GOT3 (cell line): ENCODE measurements around the gene TACC2.
"Not testable (repeated sequence)": the region's sequence is repeated elsewhere in the genome, so short reads cannot be mapped to it uniquely, and the experiment has no call there.

ENCODE experiments used
- DNase-seq: peaks from one replicate; lab custom pipeline; 2025; ENCODE audit warnings: mixed read lengths; lab: John Stamatoyannopoulos, UW

Gene TACC2

DNA sequence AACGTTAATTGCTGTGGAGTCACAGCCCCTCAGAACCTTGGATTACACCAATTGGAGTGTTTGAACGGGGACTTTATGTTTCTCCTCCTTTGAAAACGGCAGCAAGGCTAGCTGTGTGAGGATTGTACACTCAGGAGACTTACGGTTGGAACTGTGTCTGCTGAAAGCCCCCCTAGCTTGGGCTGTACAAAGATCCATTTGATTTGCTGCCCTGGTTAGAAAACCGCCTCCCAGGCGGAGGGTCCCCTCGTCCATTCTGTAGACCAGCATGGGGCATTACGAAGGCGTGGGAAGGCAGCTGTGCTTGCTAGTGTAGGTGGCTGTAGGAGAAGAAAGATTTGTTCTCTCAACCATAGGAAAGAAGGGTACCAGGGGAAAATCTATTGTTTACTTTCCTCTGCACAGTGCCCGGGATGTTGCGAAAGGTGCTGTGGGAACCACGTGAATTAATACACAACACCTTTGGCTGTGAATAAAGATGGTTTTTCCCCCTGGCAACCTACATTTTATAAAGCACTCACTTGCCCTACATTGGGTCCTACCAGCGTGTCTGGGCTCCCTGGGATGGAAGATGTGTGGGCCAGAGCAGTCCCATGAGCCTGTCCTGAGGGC lies 208.8 kb downstream of the TACC2 start:
- DNase-seq, result no peak

GRCh38 chr10:122198631-122199030 lies 209.7 kb downstream of the TACC2 start:
- DNase-seq, result no peak

DNA sequence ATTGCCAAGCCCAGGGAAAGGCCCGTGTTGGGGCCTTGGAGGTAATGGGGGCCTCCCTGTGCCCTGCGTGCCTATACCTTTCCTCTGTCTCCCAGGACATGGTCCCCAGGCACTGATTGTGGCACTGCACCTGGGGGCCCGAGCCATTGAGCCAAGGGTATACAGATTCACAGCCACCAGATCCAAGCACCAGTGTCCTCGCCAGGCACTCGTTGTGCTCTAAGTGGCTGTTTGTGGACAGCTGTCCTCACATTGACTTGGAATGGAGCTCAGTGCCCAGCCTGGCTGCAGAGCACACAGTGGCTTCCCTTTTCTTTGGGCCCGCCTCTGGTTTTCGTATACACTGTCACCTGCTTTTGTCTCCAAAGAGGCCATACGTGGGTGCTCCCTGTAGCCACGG lies 210.1 kb downstream of the TACC2 start:
- DNase-seq, result no peak

- DNase-seq, result no peak
These were observed 210.7 kb downstream of the TACC2 start for GRCh38 chr10:122199689-122200088.

DNA sequence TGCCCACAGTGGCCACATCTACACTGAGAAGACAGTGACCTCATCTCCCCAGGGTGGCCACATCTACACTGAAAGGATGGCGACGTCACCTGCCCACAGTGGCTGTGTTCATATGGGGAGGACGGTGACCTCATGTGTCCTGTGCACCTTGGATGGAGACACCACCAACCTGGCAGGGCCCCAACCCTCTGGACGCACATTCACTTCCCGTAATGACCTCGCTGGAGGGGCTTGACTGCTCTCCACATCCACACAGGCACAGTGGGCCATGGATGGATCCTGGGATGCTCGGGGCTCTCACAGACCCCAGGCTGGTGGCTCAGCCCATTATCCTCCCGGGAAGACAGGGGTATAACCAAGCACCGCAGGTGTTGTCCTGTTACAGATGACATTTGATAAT lies 212.4 kb downstream of the TACC2 start:
- DNase-seq, result no peak

- DNase-seq, result not testable (repeated sequence)
These were observed 214.2 kb downstream of the TACC2 start for GRCh38 chr10:122203180-122203579.

DNA sequence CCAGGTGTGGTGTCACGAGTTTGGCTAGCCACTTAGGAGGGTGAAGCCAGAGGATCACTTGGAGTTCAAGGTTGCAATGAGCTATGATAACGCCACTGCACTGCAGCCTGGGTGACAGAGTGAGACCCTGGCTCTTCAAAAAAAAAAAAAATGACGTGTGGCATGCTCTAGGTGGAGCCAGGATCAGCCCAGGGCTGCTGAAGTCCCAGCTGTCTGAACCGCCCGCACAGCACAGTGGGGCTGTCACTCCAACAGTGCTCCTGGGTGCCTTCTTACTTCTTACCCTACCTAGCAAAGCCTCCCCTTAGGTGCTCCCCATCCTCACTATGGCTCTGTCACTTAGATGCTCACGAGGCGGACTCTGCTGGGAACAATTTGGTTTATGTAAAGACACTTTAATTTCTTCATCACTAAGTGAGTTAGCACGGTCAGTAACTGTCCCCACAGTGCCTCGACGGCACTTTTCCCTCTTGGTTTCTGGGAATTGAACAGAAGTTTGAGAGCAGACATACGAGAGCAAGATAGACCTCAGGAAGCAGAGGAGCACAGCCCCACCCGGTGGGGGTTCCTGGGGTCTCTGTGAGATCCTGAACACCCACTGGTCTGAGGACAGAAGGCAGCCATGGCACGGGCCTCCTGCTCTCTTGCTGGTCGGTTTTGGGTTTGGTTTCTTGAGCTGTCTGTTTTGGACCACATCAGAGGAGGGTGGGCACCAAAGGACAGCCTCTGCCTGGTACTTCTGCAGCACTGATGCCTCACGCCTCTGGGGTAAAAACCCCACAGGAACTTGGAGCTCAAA lies 215.9 kb downstream of the TACC2 start:
- DNase-seq, result no peak

DNA sequence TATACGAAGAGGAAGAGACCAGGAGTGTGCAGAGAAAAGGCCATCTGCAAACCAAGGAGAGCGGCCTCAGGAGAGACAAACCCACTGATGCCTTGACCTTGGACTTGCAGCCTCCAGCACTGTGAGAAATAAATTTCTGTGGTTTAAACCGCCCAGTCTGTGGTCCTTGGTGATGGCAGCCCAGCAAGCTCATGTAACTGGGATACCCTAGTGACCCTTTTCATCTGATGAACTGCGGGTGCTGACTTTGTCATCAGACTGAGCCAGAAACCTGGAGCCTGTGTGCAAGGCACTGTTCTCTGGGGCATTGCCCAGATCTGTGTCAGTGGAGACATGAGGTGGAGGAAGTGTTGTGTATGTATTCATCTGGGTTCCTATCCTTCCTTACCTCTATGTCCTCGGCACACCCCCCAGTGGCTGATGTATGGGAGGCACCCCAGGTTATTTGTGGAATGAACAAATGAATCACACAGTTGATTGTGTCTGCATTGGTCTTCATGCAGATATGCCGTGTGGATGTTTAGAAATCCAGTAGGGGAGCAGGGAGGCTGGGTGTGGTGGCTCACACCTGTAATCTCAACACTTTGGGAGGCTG lies 217.6 kb downstream of the TACC2 start:
- no peak for DNase-seq

DNA sequence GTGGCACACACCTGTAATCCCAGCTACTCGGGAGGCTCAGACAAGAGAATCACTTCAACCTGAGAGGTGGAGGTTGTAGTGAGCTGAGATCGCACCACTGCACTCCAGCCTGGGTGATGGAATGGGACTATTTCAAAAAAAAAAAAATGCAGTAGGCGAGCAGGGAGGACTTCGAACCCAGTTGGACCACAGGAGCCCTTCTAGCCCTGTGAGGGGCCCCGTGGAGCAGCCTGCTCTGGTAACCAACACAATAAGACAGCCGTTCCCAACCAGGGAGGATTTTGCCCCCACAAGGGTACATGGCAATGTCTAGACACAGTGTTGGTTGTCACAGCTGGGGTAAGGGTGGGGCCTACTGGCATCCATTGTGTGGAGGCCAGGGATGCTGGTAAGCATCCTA lies 218.2 kb downstream of the TACC2 start:
- DNase-seq, result no peak

DNA sequence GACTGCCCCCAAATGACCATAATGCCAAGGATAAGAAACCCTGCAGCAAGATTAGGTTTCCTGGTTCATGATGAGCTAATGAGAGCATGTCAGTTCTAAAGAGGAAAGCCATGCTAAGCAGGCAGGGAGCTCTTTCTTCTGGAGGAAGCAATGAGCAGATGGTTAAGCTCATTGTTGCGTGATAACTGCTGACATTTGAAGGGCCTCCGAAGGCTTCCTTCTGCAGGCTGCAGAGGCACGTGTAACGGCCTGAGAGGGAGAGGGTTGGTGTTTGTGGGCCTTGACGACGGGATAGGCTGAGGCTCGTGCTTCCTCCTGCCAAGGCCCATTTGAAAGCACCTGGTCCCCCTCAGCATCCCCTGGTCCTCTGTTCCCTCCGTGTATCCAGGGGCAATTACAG lies 218.6 kb downstream of the TACC2 start:
- DNase-seq, result no peak

GRCh38 chr10:122208571-122209430 lies 219.8 kb downstream of the TACC2 start:
- DNase-seq, result no peak

- DNase-seq, result no peak
These were observed 221.7 kb downstream of the TACC2 start for GRCh38 chr10:122210481-122211265.

- DNase-seq, result no peak
These were observed 224.4 kb downstream of the TACC2 start for GRCh38 chr10:122213364-122213763.

DNA sequence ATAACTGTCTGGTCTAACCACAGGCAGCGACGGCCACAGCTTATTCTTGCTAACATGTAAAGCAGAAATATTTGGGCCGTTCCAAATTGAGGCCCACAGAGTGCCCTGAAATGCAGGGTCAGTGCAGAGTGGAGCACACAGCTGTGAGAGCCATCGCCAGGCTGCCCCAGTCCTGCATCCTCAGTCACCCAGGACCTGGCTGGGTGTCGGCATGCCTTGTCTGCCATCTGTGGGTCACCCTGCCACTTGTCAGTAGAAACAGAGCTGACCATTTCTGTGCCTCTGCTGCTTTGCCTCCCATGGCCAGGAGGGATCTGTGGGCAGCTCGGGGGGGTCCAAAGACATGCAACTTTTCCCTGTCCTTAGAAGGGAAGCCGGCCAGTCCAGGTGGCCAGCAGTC lies 224.8 kb downstream of the TACC2 start:
- DNase-seq, result no peak

DNA sequence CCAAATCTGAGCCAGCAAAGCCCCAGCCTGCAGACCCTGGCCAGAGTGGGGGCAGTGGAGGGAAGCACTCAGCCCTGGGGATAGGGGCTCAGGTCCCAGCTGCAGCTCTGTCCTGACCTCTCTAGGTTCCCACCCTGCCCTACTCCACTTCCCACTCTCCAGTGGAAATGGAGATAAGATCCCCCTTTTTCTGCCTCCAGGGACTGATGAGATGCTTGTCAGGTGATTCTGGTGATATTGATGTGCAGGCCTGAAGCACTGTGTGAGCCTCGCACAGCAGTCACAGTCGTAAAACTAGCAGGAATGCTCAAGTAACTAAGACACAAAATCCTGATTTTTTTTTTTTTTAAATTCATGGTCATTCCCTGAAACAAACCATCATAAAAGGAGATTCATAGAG lies 227.1 kb downstream of the TACC2 start:
- no peak for DNase-seq

DNA sequence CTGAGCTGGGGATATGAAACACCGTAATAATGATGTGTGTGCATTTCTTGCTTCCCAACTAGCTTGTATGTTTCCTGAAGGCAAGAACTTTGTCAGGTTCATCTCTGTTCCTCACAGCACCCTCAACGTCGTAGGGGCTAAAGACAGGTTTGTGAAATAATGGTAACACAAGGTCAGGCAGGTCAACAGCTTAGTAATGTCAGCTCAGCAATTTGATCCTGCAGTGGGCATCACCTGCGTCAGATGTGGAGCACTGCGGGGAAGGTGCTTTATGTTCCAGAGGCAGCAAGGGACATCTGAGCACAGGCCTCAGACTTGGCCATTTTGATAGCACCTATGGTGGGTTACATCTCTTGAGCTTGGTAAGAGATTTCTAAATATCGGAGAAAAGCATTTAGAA lies 230.4 kb downstream of the TACC2 start:
- DNase-seq, result no peak

- no peak for DNase-seq
These were observed 231.8 kb downstream of the TACC2 start for GRCh38 chr10:122220736-122221135.

DNA sequence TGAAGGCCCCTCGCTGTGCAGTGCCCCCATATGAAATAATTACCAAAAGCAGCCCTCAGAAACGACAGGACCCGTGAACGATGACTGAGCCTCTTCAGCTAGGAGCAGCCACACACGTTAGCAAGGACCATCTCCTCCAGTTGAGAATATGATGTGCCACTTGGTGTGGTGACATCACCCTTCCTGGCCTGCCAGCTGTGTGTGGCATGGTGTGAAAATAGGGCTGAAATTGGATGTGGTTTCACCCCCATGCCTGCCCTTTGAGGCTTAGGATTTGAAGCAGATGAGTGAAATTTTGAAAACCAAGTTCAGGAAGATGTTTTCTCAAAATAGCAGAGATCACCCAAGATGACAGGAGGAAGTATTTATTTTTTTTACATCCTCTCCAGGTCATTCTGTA lies 233.0 kb downstream of the TACC2 start:
- DNase-seq, result no peak

DNA sequence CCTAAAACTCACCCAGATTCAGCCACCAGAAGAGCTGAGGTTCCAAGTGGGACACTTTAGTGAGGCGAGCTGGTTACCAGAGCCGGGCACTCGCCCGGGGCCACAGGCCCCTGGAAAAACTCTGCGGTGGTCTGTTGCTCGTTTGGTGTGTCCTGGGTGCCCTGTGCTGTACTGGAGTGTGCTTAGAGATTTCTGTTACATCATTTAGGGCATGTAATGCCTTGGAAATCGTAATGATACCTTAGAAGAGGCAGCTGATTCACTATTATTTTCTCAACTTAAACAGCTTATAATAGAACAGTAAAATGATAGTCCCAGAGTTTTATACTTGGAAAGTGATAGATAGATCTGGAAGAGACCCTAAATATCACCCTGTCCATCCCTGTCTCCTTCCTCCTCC lies 233.7 kb downstream of the TACC2 start:
- DNase-seq, result no peak

DNA sequence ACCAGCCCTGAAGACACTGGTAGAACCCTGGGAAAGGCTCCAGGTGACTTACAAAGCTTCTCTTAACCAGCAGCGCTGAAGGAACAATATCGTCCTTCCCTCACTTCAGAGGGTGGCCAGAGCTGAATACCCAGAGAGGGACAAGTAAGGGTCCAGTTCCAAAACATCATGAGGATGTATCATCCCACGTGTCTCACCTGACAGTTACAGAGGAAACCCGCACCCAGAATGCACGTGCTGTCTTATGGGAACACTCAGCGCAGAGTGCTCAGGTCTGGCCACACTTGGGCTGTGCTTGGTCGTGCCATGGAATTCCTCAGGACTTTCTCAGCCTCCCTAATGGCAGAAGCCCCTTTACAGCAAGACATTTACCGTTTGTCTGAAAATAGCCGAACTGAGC lies 235.2 kb downstream of the TACC2 start:
- no peak for DNase-seq

GRCh38 chr10:122225330-122225729 lies 236.4 kb downstream of the TACC2 start:
- DNase-seq, result no peak

DNA sequence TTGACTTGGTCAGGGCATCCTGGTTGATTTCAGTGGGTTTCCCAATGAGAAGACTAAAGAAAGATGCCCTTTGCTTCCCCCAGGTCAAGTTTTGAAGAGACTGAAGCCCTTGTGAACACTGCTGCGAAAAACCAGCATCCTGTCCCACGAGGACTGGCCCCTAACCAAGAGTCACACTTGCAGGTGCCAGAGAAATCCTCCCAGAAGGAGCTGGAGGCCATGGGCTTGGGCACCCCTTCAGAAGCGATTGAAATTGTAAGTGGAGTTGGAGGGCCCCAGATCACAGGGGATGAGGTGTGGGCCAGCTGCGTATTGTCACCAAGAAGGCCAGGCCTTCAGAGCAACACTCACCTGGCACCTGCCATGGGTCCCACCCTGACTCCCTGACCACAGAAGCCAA lies 238.8 kb downstream of the TACC2 start:
- DNase-seq, result no peak
